GM18861 (cell line): ENCODE results near the gene SNHG17.
"Not testable (repeated sequence)": the region's sequence is repeated elsewhere in the genome, so short reads cannot be mapped to it uniquely, and the experiment has no call there.

Experiments
- ATAC-seq: cut with Tn5 transposase; IDR thresholded peaks from one replicate; pipeline ENCODE4 v1.9.1; 2021; ENCODE audit not compliant: unreplicated experiment

SNHG17 gene

DNA sequence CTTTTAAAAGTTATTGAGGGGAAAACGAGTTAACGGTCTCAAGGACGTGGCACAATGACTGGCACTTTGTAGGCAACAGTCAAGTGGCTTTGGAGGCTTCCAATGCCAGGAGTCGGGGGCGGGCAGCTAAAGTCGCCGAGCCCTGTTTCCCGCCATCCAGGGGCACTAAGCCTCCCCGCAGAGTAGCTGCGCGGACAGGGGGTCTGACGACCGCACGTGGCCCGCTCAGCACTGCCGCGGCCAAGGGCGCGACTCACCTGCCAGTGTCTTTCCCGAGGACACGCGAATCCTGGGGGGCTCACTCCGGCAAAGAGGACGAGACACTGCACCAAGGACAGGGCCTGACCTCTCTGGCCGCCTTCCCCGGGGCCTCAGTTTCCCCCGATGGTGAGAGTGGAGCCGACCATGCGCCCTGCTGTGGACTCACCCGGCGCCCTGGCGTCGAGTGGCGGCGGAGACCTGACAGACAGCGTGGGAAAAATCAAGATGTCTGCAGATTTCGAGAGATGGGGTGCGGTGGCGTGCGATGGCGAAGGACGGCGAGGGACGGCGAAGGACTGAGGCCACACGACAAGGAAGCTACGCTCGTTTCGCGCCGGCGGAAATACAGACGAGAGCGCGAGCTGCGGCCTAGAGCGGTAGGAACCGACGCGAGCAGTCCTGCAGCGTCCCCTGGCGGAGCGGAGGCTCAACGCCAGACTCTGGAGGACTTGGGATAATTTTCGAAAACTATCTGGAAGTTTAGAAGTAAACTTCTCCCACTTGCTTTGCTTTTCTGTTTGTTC, at the start of gene SNHG17:
SNHG17 (minus strand) TSS at position 559 of the 785 bp plus-strand sequence.
- ATAC-seq, result peak; percentile 60

DNA sequence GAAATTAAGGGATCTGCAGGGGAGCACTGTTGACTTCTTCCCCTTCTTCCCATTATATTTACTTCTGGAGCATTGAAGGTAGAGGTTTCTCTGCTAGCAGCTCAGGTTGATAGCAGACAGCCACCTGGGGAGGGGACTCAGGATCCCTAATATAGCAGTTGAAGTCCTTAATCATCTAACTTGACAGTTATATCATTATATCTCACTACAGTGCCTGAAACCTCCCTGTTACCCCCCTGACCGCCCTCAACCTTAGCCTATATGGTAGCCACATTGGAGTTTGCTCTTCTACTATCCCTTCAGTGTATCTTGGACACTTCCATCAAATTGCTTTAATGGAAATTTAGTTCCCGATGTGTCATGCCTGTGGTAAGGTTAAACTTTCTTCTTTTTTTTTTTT, 44.5 kb upstream of the SNHG17 start:
- no peak for ATAC-seq

DNA sequence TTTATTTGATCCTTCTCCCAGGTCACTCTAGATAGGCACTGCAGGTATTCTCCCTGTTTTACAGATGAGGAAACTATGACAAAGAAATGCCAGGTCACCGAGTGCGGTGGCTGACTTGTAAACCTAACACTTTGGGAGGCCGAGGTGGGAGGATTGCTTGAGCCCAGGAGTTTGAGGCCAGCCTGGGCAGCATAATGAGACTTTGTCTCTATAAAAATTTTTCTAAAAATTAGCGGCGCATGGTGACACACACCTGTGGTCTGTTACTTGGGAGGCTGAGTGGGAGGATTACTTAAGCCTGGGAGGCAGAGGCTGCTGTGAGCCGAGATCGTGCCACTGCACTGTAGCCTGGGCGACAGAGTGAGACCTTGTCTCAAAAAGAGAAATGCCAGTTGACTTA, 42.6 kb upstream of the SNHG17 start:
- ATAC-seq, result no peak

DNA sequence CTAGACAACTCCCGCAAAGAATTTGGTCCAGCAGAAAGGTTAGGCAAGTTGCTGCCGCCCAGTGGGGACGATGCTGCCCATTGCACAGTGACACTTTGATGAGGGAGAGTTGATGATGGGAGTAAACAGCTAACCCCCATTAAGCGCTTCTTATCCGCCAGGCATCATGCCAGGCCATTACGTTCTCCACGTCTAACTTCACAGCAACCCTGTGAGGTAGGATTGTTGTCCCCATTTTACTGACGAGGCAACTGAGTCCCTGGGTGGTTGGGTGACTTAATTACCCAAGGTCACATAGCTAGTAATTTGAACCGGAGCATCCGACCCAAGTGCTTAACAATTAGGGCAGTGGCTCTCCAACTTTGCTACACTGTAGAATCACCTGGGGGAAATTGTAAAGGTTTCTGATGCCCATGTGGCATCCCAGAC, 38.3 kb upstream of the SNHG17 start:
- no peak for ATAC-seq

DNA sequence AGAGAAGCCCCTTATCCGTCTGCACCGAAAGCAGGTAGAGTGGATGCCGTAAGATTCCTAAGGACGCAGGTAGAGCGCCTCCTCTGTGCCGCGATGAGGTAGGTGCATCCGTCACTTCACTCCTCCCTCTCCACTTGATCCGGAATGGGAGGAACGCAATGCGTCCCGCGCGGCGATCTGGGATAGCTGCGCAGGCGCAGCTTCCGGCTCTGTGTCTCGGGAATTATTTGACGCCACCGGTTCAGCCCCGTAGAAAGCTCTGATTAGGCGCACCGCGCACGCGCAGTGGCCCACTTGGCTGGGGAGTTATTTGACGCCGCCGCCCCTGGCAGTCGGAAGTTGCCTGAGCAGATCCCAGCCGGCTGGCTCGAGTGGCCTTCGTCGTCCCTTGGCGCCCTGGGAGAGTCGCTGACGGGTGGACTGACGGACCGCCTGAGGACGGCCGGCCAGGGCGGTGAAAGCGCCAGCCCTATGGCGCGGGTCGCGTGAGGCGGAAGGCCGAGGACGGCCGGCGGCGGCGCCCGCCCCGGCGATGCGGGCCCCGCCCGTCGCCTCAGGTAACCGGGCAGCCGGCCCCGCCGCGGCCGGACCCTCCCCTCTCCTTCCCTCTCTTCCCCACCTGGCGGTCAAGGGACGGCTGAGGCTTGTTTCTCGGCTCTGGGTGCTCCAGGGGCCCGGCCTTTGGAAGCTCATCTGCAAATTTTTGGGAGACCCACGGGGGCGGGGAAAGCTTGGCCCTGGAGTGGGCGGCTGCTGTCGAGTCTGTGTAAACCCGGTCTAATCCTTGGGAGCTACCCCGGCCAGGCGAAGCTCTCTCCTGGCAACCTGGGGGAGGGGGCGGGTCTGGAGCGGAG, 37.6 kb upstream of the SNHG17 start, which contains the start of gene RALGAPB:
RALGAPB (plus strand) TSS at position 331 of the 854 bp plus-strand sequence. CDS start 15,590 bp downstream, outside the sequence.
- peak; percentile 84 for ATAC-seq

DNA sequence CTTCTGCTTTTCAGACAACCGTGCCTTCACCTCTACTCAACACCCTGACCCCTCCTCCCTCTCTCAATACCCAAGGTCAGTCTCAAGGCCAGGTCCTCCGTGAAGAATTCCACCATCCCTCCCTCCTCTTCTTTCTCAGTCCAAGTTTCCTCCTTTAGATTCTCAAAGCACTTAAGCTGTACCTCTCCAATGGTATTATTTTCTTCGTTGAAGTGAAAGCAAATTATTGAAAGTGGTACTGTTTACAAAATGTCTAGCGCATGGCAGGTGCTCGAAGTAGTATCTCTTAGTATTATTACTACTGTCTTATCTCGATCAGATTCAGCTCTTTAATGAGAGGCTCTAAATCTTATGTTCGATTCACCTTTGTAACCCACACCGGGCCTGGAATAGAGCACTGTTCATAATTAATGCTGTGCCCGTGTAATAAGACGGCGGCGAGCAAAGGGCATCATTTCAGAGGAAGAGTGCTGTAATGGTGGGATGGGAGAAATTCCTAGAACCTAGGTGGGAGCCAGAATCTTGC, 36.9 kb upstream of the SNHG17 start:
- ATAC-seq, result no peak

DNA sequence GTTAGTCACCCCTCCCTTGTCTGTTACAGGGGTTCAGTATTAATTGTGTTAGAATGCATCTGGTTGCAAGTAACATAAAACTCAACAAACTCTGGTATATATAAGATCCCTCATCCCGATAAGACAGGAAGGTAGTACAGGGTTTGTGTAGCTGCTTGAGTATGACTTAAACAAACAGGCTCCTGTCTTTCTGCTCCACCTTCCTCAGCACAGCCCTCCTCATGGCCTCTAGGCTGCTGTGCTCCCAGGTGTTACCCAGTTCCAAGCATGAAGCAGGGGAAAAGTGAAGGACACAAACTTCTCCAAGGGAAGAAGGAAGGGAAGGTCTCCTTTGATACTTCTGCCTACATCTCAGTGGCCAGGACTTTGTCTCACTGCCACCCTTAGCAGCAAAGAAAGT, 36.1 kb upstream of the SNHG17 start:
- no peak for ATAC-seq

DNA sequence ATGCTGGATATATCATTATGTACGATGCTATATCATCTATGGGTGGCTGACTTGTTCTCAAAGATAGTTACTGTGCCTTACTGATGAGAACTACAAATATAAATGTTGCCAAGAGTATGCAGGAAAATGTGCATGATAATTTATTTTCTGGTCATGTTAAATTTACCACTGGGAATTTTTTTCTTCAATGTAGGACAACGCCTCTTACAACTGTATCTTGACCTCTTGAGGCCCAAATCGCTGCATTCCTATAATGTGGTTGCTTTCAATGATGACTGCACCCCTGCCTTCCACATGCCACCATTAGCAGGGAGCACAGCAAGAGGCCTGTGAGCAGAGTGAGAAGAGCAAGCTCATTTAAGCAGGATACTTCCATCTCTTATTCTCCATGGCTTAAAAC, 31.9 kb upstream of the SNHG17 start:
- ATAC-seq, result no peak

DNA sequence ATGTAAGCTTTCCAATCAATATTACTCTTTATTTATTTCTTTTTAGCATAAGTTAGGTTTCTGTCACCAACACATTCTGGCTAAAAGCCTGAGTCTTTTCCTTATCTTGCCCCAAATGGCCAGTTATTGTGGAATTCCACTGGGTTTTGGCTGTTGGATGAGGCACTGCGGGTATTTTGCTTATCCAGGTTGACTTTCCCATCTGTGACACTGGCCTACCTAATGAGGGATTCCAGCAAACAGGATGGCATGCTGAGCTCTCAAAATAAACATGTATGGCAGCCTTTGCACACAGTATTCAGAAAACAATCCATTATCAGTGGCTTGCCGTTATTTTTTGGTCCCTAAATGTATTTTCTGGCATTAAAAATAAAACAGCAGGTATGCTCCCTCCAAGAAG, 31.0 kb upstream of the SNHG17 start:
- no peak for ATAC-seq

DNA sequence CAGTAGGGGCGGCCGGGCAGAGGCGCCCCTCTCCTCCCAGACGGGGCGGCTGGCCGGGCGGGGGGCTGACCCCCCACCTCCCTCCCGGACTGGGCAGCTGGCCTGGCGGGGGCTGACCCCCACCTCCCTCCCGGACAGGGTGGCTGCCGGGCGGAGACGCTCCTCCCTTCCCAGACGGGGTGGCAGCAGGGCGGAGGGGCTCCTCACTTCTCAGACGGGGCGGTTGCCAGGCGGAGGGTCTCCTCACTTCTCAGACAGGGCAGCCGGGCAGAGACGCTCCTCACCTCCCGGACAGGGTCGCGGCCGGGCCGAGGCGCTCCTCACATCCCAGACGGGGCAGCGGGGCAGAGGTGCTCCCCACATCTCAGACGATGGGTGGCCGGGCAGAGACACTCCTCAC, 26.4 kb upstream of the SNHG17 start:
- not testable (repeated sequence) for ATAC-seq

DNA sequence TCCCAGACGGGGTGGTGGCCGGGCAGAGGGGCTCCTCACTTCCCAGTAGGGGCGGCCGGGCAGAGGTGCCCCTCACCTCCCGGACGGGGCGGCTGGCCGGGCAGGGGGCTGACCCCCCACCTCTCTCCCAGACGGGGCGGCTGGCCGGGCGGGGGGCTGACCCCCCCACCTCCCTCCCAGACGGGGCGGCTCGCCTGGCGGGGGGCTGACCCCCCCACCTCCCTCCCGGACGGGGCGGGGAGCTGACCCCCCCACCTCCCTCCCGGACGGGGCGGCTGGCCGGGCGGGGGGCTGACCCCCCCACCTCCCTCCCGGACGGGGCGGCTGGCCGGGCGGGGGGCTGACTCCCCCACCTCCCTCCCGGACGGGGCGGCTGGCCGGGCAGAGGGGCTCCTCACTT, 26.0 kb upstream of the SNHG17 start:
- ATAC-seq, result not testable (repeated sequence)

DNA sequence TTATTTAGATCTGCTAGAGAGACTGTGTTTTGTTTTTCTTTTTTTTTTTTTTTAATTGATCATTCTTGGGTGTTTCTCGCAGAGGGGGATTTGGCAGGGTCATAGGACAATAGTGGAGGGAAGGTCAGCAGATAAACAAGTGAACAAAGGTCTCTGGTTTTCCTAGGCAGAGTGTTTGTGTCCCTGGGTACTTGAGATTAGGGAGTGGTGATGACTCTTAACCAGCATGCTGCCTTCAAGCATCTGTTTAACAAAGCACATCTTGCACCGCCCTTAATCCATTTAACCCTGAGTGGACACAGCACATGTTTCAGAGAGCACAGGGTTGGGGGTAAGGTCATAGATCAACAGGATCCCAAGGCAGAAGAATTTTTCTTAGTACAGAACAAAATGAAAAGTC, 25.5 kb upstream of the SNHG17 start:
- not testable (repeated sequence) for ATAC-seq

DNA sequence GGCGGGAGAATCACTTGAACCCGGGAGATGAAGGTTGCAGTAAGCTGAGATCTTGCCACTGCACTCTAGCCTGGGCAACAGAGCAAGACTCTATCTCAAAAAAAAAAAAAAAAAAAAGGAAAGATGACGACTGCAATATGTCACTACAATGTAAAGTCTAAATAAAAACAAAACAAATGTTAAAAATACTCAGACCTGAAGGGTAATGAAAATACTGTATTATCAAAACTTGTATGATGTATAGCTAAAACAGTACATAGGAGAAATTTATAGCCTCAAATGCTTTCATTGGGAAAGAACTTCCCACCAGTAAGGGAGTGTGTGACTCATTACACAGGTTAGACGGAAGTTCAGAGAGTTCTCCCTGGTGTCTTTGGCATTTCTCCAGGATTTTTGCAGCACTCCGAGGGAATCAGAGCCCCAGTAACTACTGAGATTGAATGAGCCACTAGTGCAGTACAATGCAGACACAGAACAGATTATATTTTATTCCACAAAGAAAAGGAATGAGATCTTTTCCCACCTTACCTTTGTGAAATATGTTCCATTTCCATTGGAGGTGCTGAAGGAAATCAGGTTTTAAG, 25.0 kb upstream of the SNHG17 start:
- ATAC-seq, result no peak

DNA sequence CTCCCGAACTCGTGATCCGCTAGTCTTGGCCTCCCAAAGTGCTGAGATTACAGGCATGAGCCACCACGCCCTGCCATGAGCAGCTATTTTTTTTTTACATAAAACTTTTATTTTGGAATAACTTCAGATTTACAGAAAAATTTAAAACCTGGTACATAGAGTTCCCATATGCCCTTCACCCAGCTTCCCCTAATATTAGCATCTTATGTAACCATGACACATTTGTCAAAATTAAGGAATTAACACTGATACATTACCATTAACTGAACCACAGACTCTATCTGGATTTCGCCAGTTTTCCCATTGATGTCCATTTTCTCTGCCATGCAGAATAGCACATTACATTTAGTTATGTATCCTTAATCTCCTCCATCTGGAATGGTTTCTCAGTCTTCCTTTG, 23.2 kb upstream of the SNHG17 start:
- no peak for ATAC-seq

DNA sequence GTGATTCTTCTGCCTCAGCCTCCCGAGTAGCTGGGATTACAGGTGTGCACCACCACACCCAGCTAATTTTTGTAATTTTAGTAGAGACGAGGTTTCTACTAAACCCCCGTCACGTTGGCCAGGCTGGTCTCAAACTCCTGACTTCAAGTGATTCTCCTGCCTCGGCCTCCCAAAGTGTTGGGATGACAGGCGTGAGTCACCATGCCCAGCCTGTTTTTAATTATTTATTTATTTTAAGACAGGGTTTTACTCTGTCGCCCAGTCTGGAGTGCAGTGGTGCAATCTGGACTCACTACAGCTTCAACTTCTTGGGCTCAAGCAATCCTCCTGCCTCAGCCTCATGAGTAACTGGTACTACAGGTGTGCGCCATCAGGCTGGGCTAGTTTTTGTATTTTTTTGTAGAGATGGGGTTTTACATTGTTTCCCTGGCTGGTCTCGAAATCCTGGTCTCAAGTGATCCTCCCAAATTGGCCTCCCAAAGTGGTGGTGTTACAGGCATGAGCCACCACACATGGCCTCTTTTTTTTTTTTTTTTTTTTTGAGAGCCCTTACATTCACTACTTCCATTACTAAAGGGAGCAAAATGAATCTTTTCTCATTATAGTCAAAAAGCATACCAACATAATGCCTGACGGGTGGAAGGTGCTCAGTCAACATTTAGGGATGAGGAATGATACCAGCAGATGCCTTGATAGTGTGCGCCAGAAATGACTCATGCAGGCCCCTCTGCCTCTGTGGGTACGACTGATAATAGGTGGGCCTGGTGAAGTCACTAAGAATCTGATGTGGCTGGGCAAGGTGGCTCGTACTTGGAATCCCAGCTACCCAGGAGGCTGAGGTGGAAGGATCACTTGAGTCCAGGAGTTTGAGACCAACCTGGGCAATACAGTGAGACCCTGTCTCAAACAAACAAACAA, 19.7 kb upstream of the SNHG17 start:
- ATAC-seq, result no peak

DNA sequence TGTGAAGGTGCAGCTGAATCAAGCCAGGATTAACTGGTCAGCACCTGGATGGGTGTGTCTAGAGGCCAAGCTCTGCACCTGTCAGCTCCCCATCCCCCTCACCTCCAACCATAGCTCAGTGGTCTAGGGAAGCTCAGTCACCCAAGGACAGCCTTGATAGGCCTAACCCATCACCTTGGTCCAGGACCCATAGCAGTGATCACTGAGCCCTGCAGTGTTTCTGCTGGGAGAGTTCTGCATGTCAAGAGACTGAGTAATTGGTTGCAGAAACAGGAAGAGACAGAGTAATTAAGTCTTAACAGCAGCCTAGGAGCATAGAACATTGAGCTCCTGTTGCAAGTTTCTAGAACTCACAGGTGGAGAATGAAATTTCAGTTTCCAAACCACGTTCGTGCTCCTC, 18.8 kb upstream of the SNHG17 start:
- ATAC-seq, result no peak

DNA sequence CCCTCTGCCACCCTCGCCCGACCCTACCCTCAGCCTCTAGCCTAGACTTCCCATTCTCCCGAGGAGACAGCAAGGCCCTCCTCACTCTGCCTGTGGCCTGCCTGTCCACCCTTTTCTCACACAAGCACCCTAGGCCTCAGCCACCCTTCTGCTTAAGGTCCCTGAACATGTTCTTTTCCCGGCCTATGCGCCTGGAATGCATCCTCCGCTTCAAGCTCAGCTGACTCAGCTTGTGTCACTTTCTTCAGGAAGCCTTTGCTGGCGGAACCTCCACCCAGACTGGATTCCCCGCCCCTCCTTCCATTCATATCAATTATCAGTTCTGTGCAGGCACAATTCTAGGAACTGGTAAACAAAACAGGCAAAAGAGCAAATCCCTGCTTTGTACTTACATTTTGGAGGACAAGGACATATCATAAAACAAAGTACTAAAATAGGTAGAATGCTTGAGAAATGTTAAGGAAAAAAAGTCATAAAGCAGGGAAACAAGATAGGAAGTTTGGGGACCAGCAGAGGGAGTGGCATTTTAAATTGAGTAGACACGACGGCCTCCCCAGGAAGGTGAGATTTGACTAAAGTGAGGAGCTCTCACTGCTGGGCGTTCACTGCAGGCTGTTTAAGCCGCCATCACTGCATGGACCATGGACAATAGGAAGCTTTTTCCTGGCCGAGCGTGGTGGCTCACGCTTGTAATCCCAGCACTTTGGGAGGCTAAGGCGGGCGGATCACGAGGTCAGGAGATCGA, 17.9 kb upstream of the SNHG17 start:
- no peak for ATAC-seq

DNA sequence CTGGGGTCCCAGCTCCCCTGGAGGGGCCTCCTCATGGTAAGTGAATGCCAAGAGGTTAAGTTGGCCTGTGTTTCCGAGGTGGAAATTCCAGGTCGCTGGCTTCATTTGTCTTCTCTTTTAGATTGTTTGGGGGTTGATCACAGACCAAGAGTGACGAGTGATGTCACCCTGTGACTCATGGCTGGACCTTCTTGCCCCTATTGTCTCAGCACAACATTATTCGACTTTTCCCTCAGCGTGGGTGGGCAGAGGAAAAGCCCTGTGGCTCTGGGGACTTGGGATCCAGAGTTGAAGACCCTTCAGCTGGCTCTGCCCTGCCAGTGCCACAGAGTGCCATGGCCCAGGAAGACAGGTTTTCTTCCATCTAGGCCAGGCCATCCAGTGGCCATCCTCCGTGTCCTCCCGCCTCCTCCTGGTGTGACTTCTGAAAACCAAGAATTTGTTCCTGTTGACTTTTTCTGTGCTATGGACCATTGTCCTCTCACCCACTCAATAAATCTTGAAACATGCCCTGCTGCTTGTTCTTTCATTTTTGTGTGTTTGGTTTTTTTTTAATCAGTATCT, 15.4 kb upstream of the SNHG17 start:
- no peak for ATAC-seq

DNA sequence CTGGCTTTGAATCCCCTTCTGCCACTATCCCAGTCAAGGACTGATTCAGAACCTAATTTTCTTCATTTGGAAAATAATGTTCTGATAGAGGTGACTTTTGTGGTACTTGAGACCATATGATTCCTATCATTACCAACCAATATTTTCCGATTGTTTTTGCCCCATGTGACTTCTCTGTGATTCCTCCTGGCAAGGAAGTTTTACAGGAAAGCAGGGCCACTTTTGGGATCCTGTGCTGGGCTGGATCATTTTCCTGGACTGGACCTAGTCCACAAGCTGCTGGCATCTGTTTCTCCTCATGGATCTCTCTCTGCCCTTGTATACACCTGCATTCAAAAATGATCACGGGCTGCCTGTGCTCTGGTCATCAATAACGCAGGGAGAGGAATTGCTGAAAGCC, 13.9 kb upstream of the SNHG17 start:
- no peak for ATAC-seq
